ENCODE results near the gene RAP1GAP2. TPM values are rescaled to one million over a fixed set of nuclear protein-coding genes. Genes with fewer than 3 reads are reported as not detected.
"Not testable (repeated sequence)": the region's sequence is repeated elsewhere in the genome, so short reads cannot be mapped to it uniquely, and the experiment has no call there.

RAP1GAP2 gene
- total RNA-seq, 1 donor from 2014 or later: 19.7 TPM

DNA sequence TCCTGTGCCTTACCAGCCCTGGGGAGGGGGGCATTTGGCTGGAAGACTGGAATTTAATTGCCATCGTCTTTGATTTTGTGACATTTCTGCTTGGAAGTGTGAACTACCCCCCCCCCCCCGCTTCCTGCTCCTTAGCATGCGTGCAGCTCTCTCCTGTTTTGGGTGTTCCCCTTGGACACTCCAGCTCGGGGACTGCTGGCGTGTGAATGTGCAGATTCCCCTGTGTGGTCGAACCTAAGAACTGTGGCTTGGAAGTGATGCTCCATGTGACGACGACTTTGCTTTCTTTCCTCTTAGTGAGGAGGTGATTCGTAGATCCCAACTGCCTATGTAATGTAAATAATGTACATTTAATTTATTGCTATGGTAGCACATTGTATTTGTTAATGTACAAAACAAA, 241.0 kb downstream of the RAP1GAP2 start:
- intact Hi-C loops (cut with micrococcal nuclease): no loop called here

DNA sequence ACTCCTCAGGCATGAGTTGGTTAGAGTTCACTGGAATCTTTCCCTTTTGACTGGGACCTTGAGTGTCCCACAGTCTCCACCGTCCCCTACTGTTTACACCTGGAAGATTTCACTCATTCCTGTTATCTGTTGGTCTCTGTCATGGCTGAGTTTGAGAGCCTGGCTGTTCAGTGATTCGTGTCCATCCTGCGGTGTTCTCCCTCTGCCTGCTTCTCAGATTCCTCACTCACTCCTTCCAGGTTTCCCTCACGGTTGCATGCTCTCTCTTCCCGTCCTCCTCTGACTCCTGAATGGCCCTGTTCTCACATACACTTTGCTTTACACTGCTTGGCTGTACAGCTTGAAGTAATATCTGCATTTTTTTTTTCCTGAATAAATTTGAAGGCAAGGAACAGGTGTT, 242.7 kb downstream of the RAP1GAP2 start:
- intact Hi-C loops (cut with micrococcal nuclease): no loop called here

DNA sequence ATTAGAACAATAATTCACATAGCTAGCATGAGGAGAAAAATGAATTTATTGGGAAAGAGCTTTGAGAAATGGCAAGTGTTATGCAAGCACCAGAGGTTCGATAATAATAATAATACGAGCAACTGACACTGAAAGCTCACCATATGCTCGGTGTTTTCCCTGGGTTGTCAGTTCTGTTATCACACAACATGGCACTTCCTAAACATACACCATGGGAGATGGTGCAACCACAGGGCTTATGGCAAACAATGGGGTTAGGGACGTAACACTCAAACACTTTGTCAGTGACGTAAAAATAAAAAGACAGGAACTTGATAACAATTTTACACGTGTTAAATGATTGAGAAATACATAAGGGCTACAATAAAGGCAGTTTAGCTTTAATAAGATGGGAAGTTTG, 243.5 kb downstream of the RAP1GAP2 start:
- intact Hi-C loops (cut with micrococcal nuclease): no loop called here

DNA sequence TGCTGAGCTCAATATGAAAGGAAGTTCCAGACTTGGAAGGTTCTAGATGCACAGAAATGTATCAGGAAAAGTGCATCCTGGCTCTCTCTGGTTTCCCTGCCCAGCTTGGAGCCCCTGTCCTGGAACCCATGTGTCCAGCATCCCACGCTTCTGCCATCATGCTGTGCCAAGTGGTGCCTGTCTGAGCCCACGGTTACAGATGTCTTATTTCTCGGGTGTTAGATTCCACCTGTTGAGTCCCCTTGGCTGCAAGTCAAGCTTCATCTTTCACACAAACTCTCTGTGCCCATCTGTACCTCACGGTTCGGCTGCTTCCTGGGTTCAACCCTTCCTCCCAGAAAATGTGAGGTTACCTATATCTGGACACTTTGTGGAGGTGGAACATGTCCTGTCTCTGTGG, 244.6 kb downstream of the RAP1GAP2 start:
- intact Hi-C loops (cut with micrococcal nuclease): no loop called here

DNA sequence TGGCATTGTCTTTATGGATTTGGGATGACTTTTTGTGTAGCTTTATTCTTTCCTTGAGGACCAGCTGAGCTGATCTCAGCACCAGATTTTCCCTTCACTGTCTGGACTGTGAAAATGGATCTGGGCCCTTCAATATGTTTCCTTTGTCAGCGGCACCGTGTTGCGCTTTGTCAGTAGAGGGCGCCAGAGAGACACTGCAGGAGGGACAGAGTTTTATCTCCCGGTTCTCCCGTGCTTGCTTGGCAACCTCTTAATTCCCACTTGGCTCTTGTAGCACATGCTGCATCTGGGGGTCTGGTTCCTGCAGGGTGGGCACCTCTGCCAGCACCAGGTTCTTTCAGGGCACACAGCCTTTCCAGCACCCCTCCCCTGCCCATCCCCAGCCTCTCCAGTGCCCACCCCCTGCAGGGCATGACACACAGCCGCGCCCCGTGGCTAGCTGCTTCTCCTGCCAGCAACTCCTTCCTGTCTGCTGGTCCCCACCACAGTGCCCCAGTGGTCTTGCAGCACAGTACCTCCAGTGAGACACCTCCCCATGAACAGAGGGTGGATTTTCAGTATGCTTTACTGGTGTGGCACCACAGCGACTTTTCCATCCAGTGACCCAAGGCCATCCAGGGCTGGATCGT, 247.6 kb downstream of the RAP1GAP2 start:
- intact Hi-C loops (cut with micrococcal nuclease): no loop called here

DNA sequence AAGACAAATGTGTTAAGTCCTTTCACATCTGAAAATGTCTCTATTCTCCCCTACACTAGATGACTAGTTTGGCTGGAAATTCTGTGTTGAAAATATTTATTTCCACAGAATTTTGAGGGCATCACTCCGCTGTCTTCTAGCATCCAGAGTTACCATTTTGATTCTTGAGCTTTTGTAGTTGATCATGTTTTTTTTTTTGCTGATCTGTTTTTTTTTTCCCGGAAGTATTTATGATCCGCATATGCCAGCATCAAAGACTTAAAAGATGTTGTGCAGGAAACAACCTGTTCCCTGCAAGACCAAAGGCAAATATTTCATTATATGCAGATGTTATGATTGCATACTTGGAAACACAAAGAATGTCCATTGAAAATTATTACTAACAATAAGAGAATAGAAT, 250.5 kb downstream of the RAP1GAP2 start:
- intact Hi-C loops (cut with micrococcal nuclease): no loop called here

DNA sequence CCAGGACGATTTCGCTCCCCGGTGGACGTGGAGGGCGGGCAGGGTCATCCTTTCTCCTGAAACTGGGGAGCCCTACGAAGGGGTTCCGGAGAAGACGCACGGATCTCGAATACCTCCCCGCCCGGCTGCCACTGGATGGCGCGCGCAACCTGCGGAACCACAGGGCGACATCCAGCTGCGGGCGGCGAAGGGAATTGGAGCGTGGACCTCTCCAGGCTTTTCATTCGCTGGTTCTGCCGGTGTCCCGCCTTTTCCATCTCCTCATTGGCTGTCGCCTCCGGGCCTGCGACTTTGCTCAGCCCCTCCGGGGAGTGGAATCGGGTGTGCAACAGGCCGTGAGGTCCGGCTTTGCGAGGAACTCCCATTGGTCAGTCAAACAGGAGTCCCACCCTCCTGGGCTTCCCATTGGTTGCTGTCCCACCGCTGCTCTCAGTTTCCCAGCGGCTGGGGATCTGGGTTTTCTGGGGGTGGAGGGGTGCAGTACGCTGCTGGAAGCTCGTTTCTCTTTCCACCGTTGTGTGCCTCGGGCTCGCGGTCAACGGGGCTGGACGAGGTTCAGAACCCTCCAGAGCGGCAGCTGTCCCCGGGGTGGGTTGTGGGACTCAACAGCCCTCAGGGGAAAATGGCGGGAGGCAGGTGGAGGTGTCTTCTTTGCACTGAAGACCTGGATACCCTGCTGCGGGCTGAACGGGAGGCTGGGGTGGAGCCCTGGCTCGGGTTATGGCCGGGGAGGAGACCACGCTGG, 252.7 kb downstream of the RAP1GAP2 start:
- intact Hi-C loops (cut with micrococcal nuclease): loop anchor here (1.0 kb wide), 1 partner anchor 619 kb away; the partner anchor contains the start of genes EMC6 and TAX1BP3

DNA sequence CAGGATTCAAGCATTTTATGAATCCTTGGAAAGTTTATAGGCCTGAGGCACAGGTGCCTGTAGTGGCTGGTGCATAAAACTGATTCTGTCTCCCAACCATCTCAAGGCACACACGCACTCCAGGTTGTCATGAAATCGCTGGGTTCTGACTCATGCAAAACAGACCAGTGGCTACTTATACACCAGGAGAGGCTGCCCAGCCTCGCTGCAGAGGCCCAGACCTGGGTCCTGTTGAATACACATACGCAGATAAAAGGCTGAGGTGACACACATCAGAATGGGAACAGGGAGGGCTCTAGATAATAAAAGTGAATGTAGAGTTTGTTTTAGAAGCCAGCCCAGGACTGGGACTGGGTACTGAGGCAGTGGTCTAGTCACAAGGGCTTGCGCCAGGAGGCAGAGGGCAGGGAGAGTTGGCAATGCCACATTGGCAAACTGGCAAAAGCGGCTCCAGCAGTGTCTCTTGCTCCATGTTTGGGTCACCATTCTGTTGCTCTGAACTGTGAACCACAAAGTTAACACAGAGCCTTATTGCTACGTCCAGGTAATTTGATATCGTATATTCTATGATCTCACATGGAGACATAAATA, 253.6 kb downstream of the RAP1GAP2 start:
- intact Hi-C loops (cut with micrococcal nuclease): loop anchor here (1.0 to 5.0 kb wide), 2 partner anchors 203 to 619 kb away; partner anchors contain the start of genes EMC6 and TAX1BP3

DNA sequence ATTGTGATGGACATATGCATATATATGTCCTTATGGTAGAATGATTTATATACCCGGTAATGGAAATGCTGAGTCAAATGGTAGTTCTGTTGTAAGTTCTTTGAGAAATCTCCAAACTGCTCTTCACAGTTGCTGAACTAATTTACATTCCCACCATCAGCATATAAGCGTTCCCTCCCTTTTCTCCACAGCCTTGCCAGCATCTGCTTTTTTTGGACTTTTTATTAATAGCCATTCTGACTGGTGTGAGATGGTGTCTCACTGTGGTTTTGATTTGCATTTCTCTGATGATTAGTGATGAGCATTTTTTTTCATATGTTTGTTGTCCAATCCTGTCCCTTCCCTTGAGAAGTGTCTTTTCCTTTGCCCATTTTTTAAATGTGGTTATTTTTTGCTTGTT, 258.6 kb downstream of the RAP1GAP2 start:
- intact Hi-C loops (cut with micrococcal nuclease): loop anchor here (5.0 kb wide), 1 partner anchor 197 kb away; no protein-coding TSS in a partner anchor

DNA sequence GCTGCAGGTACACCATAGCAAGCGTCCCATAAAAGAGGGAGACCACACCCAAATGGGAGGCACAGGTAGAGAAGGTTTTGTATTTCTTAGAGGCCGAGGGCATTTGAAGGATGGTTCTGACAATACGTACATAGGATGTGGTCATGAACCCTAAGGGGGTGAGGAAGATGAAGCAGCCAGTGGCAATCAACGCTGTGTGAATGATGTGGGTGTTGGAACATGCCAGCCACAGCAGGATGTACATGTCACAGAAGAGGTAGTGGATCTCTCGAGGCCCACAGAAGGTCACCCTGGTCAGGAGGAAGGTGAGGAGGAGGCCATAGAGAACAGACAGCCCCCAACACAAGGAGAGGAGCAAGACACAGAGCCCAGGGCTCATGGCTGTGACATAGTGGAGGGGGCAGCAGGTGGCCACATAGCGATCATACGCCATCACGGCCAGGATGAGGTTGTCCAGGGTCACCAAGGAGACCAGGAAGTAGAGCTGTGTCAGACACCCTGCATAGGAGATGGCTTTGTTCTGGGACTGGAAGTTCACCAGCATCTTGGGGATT, 266.7 kb downstream of the RAP1GAP2 start:
- intact Hi-C loops (cut with micrococcal nuclease): not testable (repeated sequence)

DNA sequence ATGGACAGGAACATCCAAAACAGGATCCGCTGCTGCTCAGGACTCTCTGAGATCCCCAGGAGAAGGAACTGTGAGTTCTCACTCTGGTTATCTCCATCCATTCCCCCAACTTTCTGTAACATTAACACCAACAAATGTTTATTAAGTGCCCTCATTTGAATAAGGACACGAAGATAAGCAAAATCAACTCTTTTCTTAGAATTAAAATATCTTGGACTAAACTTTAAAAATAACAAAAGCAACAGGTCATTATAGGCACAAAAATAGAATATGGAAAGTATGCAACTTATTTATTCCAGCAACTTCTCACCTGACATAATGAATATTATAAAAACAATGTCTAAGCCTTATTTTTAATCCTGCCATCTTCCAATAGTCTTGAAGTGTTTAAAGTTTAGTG, 267.3 kb downstream of the RAP1GAP2 start, which contains the start of gene OR1D5:
Gene OR1D5 (minus strand): TSS at position 101 of the 400 bp plus-strand sequence. CDS start 0 bp downstream, at position 101.
- intact Hi-C loops (cut with micrococcal nuclease): not testable (repeated sequence)

DNA sequence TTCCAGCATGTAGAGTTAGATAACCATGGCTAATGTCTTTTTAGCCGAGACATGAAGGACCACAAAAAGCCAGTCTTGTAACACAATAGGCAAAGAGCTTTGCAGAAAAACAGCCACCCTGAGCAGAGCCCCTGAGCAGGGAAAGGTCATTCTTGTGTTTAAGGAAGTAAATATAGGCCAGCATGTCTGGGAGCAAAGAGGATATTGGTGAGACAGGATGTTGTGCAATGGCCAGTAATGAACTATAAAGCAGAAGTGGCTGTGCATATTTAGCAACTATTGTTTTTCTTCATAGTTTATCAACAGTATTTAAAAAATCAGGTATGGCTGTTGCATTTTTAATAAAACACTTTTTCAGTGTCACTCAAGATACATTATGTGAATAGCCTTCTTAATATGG, 269.0 kb downstream of the RAP1GAP2 start:
- intact Hi-C loops (cut with micrococcal nuclease): not testable (repeated sequence)

DNA sequence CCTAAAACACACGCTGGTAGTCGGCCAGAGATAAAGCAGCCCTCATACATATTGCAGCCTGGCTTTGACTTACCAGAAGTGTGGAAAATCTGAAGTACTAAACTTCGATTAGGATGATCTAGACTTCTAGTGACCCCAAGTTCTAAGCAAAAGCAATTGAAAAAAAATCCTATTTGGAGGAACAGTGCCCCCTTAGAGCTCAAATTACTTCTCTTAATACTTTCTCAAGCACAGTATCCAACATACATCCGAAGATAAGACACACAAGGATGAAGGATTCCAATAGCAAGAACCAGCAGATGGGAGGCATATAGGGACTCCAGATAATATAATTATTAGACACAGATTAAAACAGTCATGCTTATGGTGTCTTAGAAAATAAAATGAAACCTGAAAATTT, 277.6 kb downstream of the RAP1GAP2 start:
- intact Hi-C loops (cut with micrococcal nuclease): not testable (repeated sequence)

Other genes with a start within 250 kb of the RAP1GAP2 start
- gene PAFAH1B1, start 202.8 kb upstream of the RAP1GAP2 start, total RNA-seq: 167 and 191 TPM in 2 replicates
- 69.6 and 73.4 TPM in 2 replicates for gene CLUH, start 84.7 kb upstream of the RAP1GAP2 start, total RNA-seq
- 0.07 and 0.17 TPM in 2 replicates for gene CCDC92B, start 46.8 kb upstream of the RAP1GAP2 start, total RNA-seq

Data from T-helper 1 cell treated with Interleukin-12 subunit alpha and Interleukin-12 subunit beta and Interleukin-4 antibody, amounts not matched to agents 30 ng/mL and 1 ng/mL, for 36 hours (primary cell).